GM18873 (cell line): ENCODE results near the gene CALCB.
"Not testable (repeated sequence)": the region's sequence is repeated elsewhere in the genome, so short reads cannot be mapped to it uniquely, and the experiment has no call there.

Source experiments
- ATAC-seq: cut with Tn5 transposase; IDR thresholded peaks from one replicate; pipeline ENCODE4 v1.9.1; 2021; ENCODE audit warnings: mild to moderate bottlenecking, moderate library complexity, moderate number of reproducible peaks; ENCODE audit not compliant: unreplicated experiment, low FRiP score

CALCB gene

GRCh38 chr11:15073361-15074205 is at the start of gene CALCB:
CALCB (plus strand) TSS chr11:15073593; CDS start chr11:15074719, 1,126 bp downstream.
- no peak for ATAC-seq

GRCh38 chr11:15027011-15027410 is 46.4 kb upstream of the CALCB start:
- no peak for ATAC-seq

GRCh38 chr11:15027956-15028355 is 45.4 kb upstream of the CALCB start:
- ATAC-seq, result no peak

GRCh38 chr11:15028379-15028778 is 45.0 kb upstream of the CALCB start:
- no peak for ATAC-seq

GRCh38 chr11:15031945-15032344 is 41.4 kb upstream of the CALCB start:
- ATAC-seq, result not testable (repeated sequence)

GRCh38 chr11:15034687-15035267 is 38.6 kb upstream of the CALCB start:
- ATAC-seq, result no peak

- no peak for ATAC-seq
These were observed 38.1 kb upstream of the CALCB start for GRCh38 chr11:15035283-15035682.

- ATAC-seq, result no peak
These were observed 34.4 kb upstream of the CALCB start for GRCh38 chr11:15038963-15039362.

- ATAC-seq, result no peak
These were observed 28.2 kb upstream of the CALCB start for GRCh38 chr11:15045209-15045608.

- no peak for ATAC-seq
These were observed 27.5 kb upstream of the CALCB start for GRCh38 chr11:15045891-15046290.

GRCh38 chr11:15046673-15047072 is 26.7 kb upstream of the CALCB start:
- ATAC-seq, result not testable (repeated sequence)

- no peak for ATAC-seq
These were observed 24.8 kb upstream of the CALCB start for GRCh38 chr11:15048616-15049015.

- no peak for ATAC-seq
These were observed 20.2 kb upstream of the CALCB start for GRCh38 chr11:15053191-15053685.

- ATAC-seq, result no peak
These were observed 17.6 kb upstream of the CALCB start for GRCh38 chr11:15055620-15056356.

GRCh38 chr11:15057329-15057728 is 16.1 kb upstream of the CALCB start:
- no peak for ATAC-seq

GRCh38 chr11:15059132-15059915 is 14.1 kb upstream of the CALCB start:
- no peak for ATAC-seq

GRCh38 chr11:15062599-15062998 is 10.8 kb upstream of the CALCB start:
- ATAC-seq, result no peak

- not testable (repeated sequence) for ATAC-seq
These were observed 3.6 kb upstream of the CALCB start for GRCh38 chr11:15069751-15070150.

- no peak for ATAC-seq
These were observed 1.7 kb upstream of the CALCB start for GRCh38 chr11:15071556-15072255.
